ENCODE data around the gene FAM107B. TPM values are rescaled to one million over a fixed set of nuclear protein-coding genes. Genes with fewer than 3 reads are reported as not detected.

FAM107B gene
- total RNA-seq, 1 donor from 2014 or later, result 50.9 TPM

- TF ChIP-seq CTCF (conservative IDR thresholded peaks at IDR 0.05), result no peak
- H3K4me3 Mint-ChIP-seq, result no peak overlapping the region
- peaks cover under 1% of the 10 kb centered on the region for H3K4me1 Mint-ChIP-seq (ENCODE audit: unreplicated experiment)
- peaks cover 4% of the 10 kb centered on the region for H3K27me3 Mint-ChIP-seq
- no peak for DNase-seq (ENCODE audit: extremely low spot score, unreplicated experiment)
- H3K36me3 Mint-ChIP-seq, result no peaks in the 10 kb centered on the region
- no peak overlapping the region for H3K27ac Mint-ChIP-seq
- no peaks in the 10 kb centered on the region for H3K9me3 Mint-ChIP-seq
These were observed 272.3 kb downstream of the FAM107B start for GRCh38 chr10:14502431-14502830.

- TF ChIP-seq CTCF (conservative IDR thresholded peaks at IDR 0.05), result no peak
- Mint-ChIP-seq H3K27ac (no peak overlapping the region), H3K4me3 (no peak overlapping the region), H3K4me1 (ENCODE audit: unreplicated experiment) (peaks cover 3% of the 10 kb centered on the region), H3K36me3 (no peaks in the 10 kb centered on the region), H3K27me3 (peaks cover 4% of the 10 kb centered on the region), H3K9me3 (no peaks in the 10 kb centered on the region)
- DNase-seq (ENCODE audit: extremely low spot score, unreplicated experiment), result no peak
These were observed 274.4 kb downstream of the FAM107B start for GRCh38 chr10:14500172-14500765.

GRCh38 chr10:14499601-14499904 lies 275.1 kb downstream of the FAM107B start:
- H3K4me1 Mint-ChIP-seq (ENCODE audit: unreplicated experiment), result peaks cover 3% of the 10 kb centered on the region

GRCh38 chr10:14498326-14498725 lies 276.4 kb downstream of the FAM107B start:
- Mint-ChIP-seq H3K9me3 (no peaks in the 10 kb centered on the region), H3K36me3 (no peaks in the 10 kb centered on the region), H3K27me3 (peaks cover 4% of the 10 kb centered on the region), H3K27ac (no peak overlapping the region), H3K4me3 (no peak overlapping the region), H3K4me1 (ENCODE audit: unreplicated experiment) (peaks cover 3% of the 10 kb centered on the region)
- no peak for TF ChIP-seq CTCF (conservative IDR thresholded peaks at IDR 0.05)
- DNase-seq (ENCODE audit: extremely low spot score, unreplicated experiment), result no peak

More at GRCh38 chr10:14499601-14499904, 275.1 kb downstream of the FAM107B start:
- Mint-ChIP-seq H3K36me3 (no peaks in the 10 kb centered on the region), H3K4me3 (no peak overlapping the region), H3K9me3 (no peaks in the 10 kb centered on the region), H3K27me3 (peaks cover 4% of the 10 kb centered on the region), H3K27ac (no peak overlapping the region)
- no peak for DNase-seq (ENCODE audit: extremely low spot score, unreplicated experiment)
- no peak for TF ChIP-seq CTCF (conservative IDR thresholded peaks at IDR 0.05)

GRCh38 chr10:14491811-14492210 lies 282.9 kb downstream of the FAM107B start:
- TF ChIP-seq CTCF (conservative IDR thresholded peaks at IDR 0.05), result no peak
- no peaks in the 10 kb centered on the region for H3K4me1 Mint-ChIP-seq (ENCODE audit: unreplicated experiment)
- no peak overlapping the region for H3K4me3 Mint-ChIP-seq
- no peaks in the 10 kb centered on the region for H3K36me3 Mint-ChIP-seq
- peaks cover 3% of the 10 kb centered on the region for H3K27me3 Mint-ChIP-seq
- no peak for DNase-seq (ENCODE audit: extremely low spot score, unreplicated experiment)
- no peak overlapping the region for H3K27ac Mint-ChIP-seq
- no peaks in the 10 kb centered on the region for H3K9me3 Mint-ChIP-seq

Measured in type B pancreatic cell (in vitro differentiated cells).